Smooth muscle cell (in vitro differentiated cells): ENCODE measurements around the gene SLC22A6. TPM values are rescaled to one million over a fixed set of nuclear protein-coding genes. Genes with fewer than 3 reads are reported as not detected.

Source experiments
- DNase-seq: peaks from one replicate; lab custom pipeline; 2025; ENCODE audit not compliant: unreplicated experiment; lab: John Stamatoyannopoulos, UW
- H2AFZ ChIP-seq: fragments of 200-600 bp; sonication (generic); 2 replicates; pipeline ENCODE4 v1.6.0; 2016; ENCODE audit warnings: antibody characterized with exemption, low read depth, mild to moderate bottlenecking
- H3F3A ChIP-seq: fragments of 200-600 bp; sonication (generic); 2 replicates; pipeline ENCODE4 v1.6.0; 2017; ENCODE audit warnings: antibody characterized with exemption, low read depth
- H3K27ac ChIP-seq: fragments of 200-600 bp; sonication (generic); 2 replicates; pipeline ENCODE4 v1.5.1; 2016; ENCODE audit warnings: low read depth, mild to moderate bottlenecking
- H3K27me3 ChIP-seq: fragments of 200-600 bp; sonication (generic); 2 replicates; pipeline ENCODE4 v1.6.1; 2016; ENCODE audit warnings: low read depth, mild to moderate bottlenecking
- H3K36me3 ChIP-seq: fragments of 200-600 bp; sonication (generic); 2 replicates; pipeline ENCODE4 v1.5.1; 2016; ENCODE audit warnings: low read depth
- H3K4me1 ChIP-seq: fragments of 200-600 bp; sonication (generic); 2 replicates; pipeline ENCODE4 v1.5.1; 2016; ENCODE audit warnings: low read depth
- H3K4me2 ChIP-seq: fragments of 200-600 bp; sonication (generic); 2 replicates; pipeline ENCODE4 v1.6.0; 2016; ENCODE audit warnings: mild to moderate bottlenecking
- H3K4me3 ChIP-seq: fragments of 200-600 bp; sonication (generic); 2 replicates; pipeline ENCODE4 v1.5.1; 2016; ENCODE audit warnings: mild to moderate bottlenecking
- H3K79me2 ChIP-seq: fragments of 200-600 bp; sonication (generic); 2 replicates; pipeline ENCODE4 v1.6.0; 2016; ENCODE audit warnings: low read depth, mild to moderate bottlenecking
- H3K9ac ChIP-seq: fragments of 200-600 bp; sonication (generic); 2 replicates; pipeline ENCODE4 v1.6.0; 2016; ENCODE audit warnings: low read depth
- H3K9me3 ChIP-seq: fragments of 200-600 bp; sonication (generic); replicated peaks from 2 replicates; pipeline ENCODE4 v1.5.1; 2016; ENCODE audit warnings: low read depth
- H4K20me1 ChIP-seq: fragments of 200-600 bp; sonication (generic); 2 replicates; pipeline ENCODE4 v1.6.0; 2016; ENCODE audit warnings: low read depth
- CTCF ChIP-seq: fragments of 200-600 bp; sonication (generic); IDR thresholded peaks from 2 replicates; pipeline ENCODE4 v1.5.1; 2017; ENCODE audit warnings: borderline replicate concordance, mild to moderate bottlenecking, antibody characterized with exemption; ENCODE audit not compliant: insufficient read depth, poor library complexity, severe bottlenecking
- WGBS: methylation state at CpG from one replicate; pipeline ENCODE4 v1.1.7; 2016; ENCODE audit warnings: low lambda C conversion rate; 5-methylcytosine and 5-hydroxymethylcytosine counted together
- polyA plus RNA-seq: library from polyadenylated mRNA; unstranded; fragments of >200 nt; fragmentation: Nextera tagmentation; extraction: Ambion mirVana; gene quantifications from 2 replicates; pipeline ENCODE4 v1.2.1, GENCODE V29; 2016
- total RNA-seq: library from RNA; depleted of rRNA; stranded (reverse); fragments of >200 nt; gene quantifications from 2 replicates; pipeline ENCODE4 v1.2.3, GENCODE V29; 2014

SLC22A6 gene
- not detected in 2 replicates for total RNA-seq
- polyA plus RNA-seq: not detected in 2 replicates

DNA sequence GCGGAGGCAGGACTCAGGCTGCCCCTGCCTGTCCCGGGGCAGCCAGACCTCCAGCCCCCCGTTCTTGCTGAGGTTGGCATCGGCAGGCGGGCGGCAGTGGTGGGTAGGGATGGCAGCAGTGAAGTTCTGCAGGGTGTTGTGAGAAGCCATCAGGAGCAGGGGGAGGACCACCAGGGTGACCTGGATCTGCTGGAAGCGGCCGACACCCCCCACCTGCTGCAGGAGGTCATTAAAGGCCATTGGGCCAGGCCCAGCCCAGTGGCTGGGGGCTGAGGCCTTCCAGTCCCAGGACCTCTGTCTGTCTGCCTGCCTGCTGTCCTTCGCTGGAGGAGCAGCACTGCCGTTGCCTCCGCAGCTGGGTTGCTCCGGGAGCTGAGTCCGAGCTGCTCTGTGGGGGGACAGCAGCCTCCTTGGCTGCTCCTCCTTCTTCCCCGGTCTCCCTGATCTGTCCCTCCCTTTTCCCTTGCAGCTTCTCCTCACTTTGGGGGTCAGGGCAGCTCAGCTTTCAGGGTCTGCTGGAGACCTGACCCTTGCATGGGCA is at the start of gene SLC22A6:
Gene SLC22A6 (minus strand): TSS at position 517 of the 541 bp plus-strand sequence. CDS start 277 bp downstream, at position 240.
- no peak within 1 kb of the TSS for H3K4me2 ChIP-seq
- no peak within 1 kb of the TSS for H3K9ac ChIP-seq
- H3K79me2 ChIP-seq: no peaks in the 10 kb centered on the region
- no peaks in the 10 kb centered on the region for H3K4me1 ChIP-seq
- H3K27me3 ChIP-seq: no peaks in the 10 kb centered on the region
- no peak for TF ChIP-seq CTCF
- no peak within 1 kb of the TSS for H3K27ac ChIP-seq
- 80% methylated on average over 14 of the region's 14 CpGs for WGBS
- H3K36me3 ChIP-seq: no peaks in the 10 kb centered on the region
- H3K9me3 ChIP-seq: no peaks in the 10 kb centered on the region
- no peak within 1 kb of the TSS for H3K4me3 ChIP-seq
- H3F3A ChIP-seq: no peaks in the 10 kb centered on the region
- no peak within 1 kb of the TSS for H2AFZ ChIP-seq
- DNase-seq: no peak
- no peaks in the 10 kb centered on the region for H4K20me1 ChIP-seq

- H3K9ac ChIP-seq: no peak overlapping the region
- no peak overlapping the region for H2AFZ ChIP-seq
- no peak for DNase-seq
- H3K27me3 ChIP-seq: no peaks in the 10 kb centered on the region
- H3K79me2 ChIP-seq: no peaks in the 10 kb centered on the region
- H3K4me1 ChIP-seq: no peaks in the 10 kb centered on the region
- no peak overlapping the region for H3K27ac ChIP-seq
- no peak overlapping the region for H3K4me3 ChIP-seq
- H3K36me3 ChIP-seq: no peaks in the 10 kb centered on the region
- no peak for TF ChIP-seq CTCF
- H3K4me2 ChIP-seq: no peak overlapping the region
- no peaks in the 10 kb centered on the region for H3K9me3 ChIP-seq
- WGBS: 97% methylated on average over 4 of the region's 4 CpGs
- no peaks in the 10 kb centered on the region for H3F3A ChIP-seq
- H4K20me1 ChIP-seq: no peaks in the 10 kb centered on the region
Observed at GRCh38 chr11:63032457-63032856, 47.7 kb upstream of the SLC22A6 start.

DNA sequence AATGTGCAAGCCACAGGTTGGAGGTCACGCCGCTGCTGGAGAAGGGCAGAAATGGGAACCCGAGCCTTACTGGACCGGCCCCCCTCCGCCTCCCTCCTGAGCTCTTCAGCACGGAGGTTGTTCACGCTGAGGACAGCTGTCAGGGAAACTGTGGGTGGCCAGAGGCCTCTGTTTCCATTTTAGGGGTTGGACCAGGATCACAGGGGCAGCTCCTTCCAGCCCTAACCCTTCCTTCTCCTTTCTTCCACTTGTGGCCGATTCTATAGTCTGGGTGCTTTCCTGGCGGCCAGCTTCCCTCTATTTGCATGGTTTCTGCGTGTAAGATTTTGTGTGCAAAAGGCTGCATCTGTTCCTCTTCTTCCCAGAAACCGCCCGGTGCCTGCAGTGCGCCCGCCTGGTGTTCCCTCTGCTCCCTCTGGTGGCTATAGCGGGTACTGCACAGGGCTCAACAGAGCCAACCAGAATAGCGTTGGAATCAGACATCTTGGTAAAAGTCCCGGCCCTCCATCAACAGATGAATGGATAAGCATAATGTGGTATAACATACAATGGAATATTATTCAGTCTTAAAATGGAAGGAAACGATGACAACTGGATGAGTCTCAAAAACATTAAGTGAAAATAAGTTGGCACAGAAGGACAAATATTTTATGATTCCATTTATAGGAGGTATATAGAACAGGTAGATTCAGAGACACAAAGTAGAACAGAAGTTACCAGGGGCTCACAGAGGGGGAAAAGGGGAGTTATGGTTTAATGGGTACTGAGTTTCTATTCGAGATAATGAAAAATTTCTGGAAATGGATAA is 39.3 kb upstream of the SLC22A6 start:
- no peak overlapping the region for H2AFZ ChIP-seq
- H3K79me2 ChIP-seq: no peaks in the 10 kb centered on the region
- H3K27ac ChIP-seq: no peak overlapping the region
- H3K4me1 ChIP-seq: no peaks in the 10 kb centered on the region
- WGBS: 25% methylated on average over 18 of the region's 19 CpGs
- no peaks in the 10 kb centered on the region for H3K27me3 ChIP-seq
- peak; percentile 100 for TF ChIP-seq CTCF
- H3K9me3 ChIP-seq: no peaks in the 10 kb centered on the region
- no peak overlapping the region for H3K4me3 ChIP-seq
- peak; percentile 77 for DNase-seq
- H3K4me2 ChIP-seq: no peak overlapping the region
- H4K20me1 ChIP-seq: no peaks in the 10 kb centered on the region
- H3K36me3 ChIP-seq: no peaks in the 10 kb centered on the region
- no peak overlapping the region for H3K9ac ChIP-seq
- H3F3A ChIP-seq: no peaks in the 10 kb centered on the region
